EH (cell line): ENCODE data around the gene BORCS8.
"Not testable (repeated sequence)": the region's sequence is repeated elsewhere in the genome, so short reads cannot be mapped to it uniquely, and the experiment has no call there.

Experiments
- DNase-seq: peaks from one replicate; pipeline ENCODE4 v3.0.0-alpha.2; 2015; ENCODE audit warnings: low read depth

Gene BORCS8

GRCh38 chr19:19179548-19180441, 12.2 kb downstream of the BORCS8 start:
- no peak for DNase-seq

GRCh38 chr19:19176950-19177349, 15.0 kb downstream of the BORCS8 start:
- peak; percentile 14 for DNase-seq

- not testable (repeated sequence) for DNase-seq
Measured at GRCh38 chr19:19173243-19173642, 18.7 kb downstream of the BORCS8 start.

GRCh38 chr19:19171821-19172532, 20.0 kb downstream of the BORCS8 start:
- peak; percentile 51 for DNase-seq

GRCh38 chr19:19170873-19171672, 20.9 kb downstream of the BORCS8 start:
- DNase-seq, result no peak

GRCh38 chr19:19170053-19170872, 21.7 kb downstream of the BORCS8 start, which contains the start of gene MEF2B:
Gene MEF2B (minus strand): TSS chr19:19170263. CDS start chr19:19150735, 19,528 bp downstream.
- peak; percentile 60 for DNase-seq

GRCh38 chr19:19169236-19170052, 22.5 kb downstream of the BORCS8 start:
- no peak for DNase-seq

GRCh38 chr19:19167612-19168011, 24.3 kb downstream of the BORCS8 start:
- no peak for DNase-seq

GRCh38 chr19:19165396-19165795, 26.6 kb downstream of the BORCS8 start:
- no peak for DNase-seq

- no peak for DNase-seq
Measured at GRCh38 chr19:19162495-19162894, 29.5 kb downstream of the BORCS8 start.

GRCh38 chr19:19160461-19161035, 31.4 kb downstream of the BORCS8 start:
- DNase-seq, result no peak

- DNase-seq, result no peak
Measured at GRCh38 chr19:19159534-19159933, 32.4 kb downstream of the BORCS8 start.

GRCh38 chr19:19157808-19158207, 34.1 kb downstream of the BORCS8 start:
- no peak for DNase-seq

- DNase-seq, result no peak
Measured at GRCh38 chr19:19155495-19156219, 36.3 kb downstream of the BORCS8 start.

GRCh38 chr19:19154768-19155494, 37.0 kb downstream of the BORCS8 start:
- DNase-seq, result no peak

GRCh38 chr19:19152668-19153384, 39.1 kb downstream of the BORCS8 start:
- no peak for DNase-seq

- no peak for DNase-seq
Measured at GRCh38 chr19:19151418-19151817, 40.5 kb downstream of the BORCS8 start.

GRCh38 chr19:19149435-19149834, 42.5 kb downstream of the BORCS8 start:
- DNase-seq, result no peak
